Loucy (cell line): ENCODE results near the gene STAT5B.

Source experiments
- CTCF ChIP-seq: fragments of 200-600 bp; sonication (generic); conservative IDR thresholded peaks from 2 replicates; pipeline ENCODE4 v1.5.1; 2014; ENCODE audit warnings: mild to moderate bottlenecking, antibody characterized with exemption, low read length
- EZH2phosphoT487 ChIP-seq: fragments of 200-600 bp; IDR thresholded peaks from 2 replicates; pipeline ENCODE4 v1.6.1; 2018; ENCODE audit warnings: antibody characterized with exemption, mild to moderate bottlenecking, moderate library complexity, borderline replicate concordance

DNA sequence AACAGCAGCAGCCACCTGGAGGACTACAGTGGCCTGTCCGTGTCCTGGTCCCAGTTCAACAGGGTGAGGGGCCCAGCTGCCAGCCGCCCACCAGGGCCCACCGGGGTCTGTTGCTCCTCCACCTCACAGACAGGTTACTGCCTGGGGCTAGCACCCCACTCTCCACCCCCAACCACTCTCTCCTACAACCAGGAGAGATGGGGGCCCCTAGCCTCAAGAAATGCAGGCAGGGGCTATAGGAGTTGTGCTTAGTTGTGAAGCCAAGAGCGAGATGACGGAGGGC is 30.1 kb upstream of the STAT5B start:
- no peak for TF ChIP-seq CTCF
- no peak for TF ChIP-seq EZH2phosphoT487
